ENCODE data around the gene BBOF1. TPM values are rescaled to one million over a fixed set of nuclear protein-coding genes. Genes with fewer than 3 reads are reported as not detected.

Gene BBOF1
- total and polyA plus RNA-seq, 9 of the 15 experiments (the other 6 are each of a cell fraction or from before 2014, with no cell fraction given) = 1.3 to 4.9 (median 4.2) TPM

- TF ChIP-seq SRSF7 (optimal IDR thresholded peaks at IDR 0.05; ENCODE audit: low read depth, low read length) (no peak), CBX5 (IDR thresholded peaks at IDR 0.05; ENCODE audit: borderline replicate concordance, low read depth) (no peak), SUPT5H (IDR thresholded peaks at IDR 0.05) (peak; percentile 64), ZNF589 (CRISPR knock-in tag; IDR thresholded peaks at IDR 0.05; ENCODE audit: low read depth) (no peak), ZNF644 (tag; IDR thresholded peaks at IDR 0.05; ENCODE audit: low read depth) (no peak), PHF8 (IDR thresholded peaks at IDR 0.05; ENCODE audit: borderline replicate concordance, low read length) (peak; percentile 75; the same call in 1 of the 2 replicates), SMAD4 (CRISPR knock-in tag; conservative IDR thresholded peaks at IDR 0.05) (no peak), FIP1L1 (IDR thresholded peaks at IDR 0.05; ENCODE audit: low read depth, low read length, poor library complexity, severe bottlenecking) (no peak), YY1 (IDR thresholded peaks at IDR 0.05; ENCODE audit: borderline replicate concordance in 1 of 3, control insufficient read depth in 1 of 3, extremely low read depth in 1 of 3, insufficient read depth in 3 of 3, insufficient read length in 1 of 3, insufficient replicate concordance in 2 of 3, low read depth in 1 of 3, low read length in 2 of 3) (peak; percentile 69 to 98 (median 91)), SMAD2 (IDR thresholded peaks at IDR 0.05; ENCODE audit: low read depth, low read length) (no peak), USF2 (CRISPR knock-in tag; IDR thresholded peaks at IDR 0.05) (peak; percentile 92), PCBP1 (IDR thresholded peaks at IDR 0.05; ENCODE audit: low read depth, low read length, poor library complexity, severe bottlenecking) (no peak), CSDE1 (IDR thresholded peaks at IDR 0.05) (no peak), NR1H2 (CRISPR knock-in tag; IDR thresholded peaks at IDR 0.05) (no peak), KLF1 (tag; IDR thresholded peaks at IDR 0.05) (no peak; the same call in 1 of the 2 replicates), ATF6 (CRISPR knock-in tag; IDR thresholded peaks at IDR 0.05) (no peak), ELK3 (CRISPR knock-in tag; IDR thresholded peaks at IDR 0.05) (no peak), CTBP1 (IDR thresholded peaks at IDR 0.05; ENCODE audit: borderline replicate concordance) (peak; percentile 21; the same call in 1 of the 2 replicates)
Observed at GRCh38 chr14:74084277-74085046, 65.3 kb downstream of the BBOF1 start, which contains the start of the genes ALDH6A1 and LIN52 (continued).

Data from K562 (cell line).